ENCODE results near the gene PAX7.

The PAX7 gene

DNA sequence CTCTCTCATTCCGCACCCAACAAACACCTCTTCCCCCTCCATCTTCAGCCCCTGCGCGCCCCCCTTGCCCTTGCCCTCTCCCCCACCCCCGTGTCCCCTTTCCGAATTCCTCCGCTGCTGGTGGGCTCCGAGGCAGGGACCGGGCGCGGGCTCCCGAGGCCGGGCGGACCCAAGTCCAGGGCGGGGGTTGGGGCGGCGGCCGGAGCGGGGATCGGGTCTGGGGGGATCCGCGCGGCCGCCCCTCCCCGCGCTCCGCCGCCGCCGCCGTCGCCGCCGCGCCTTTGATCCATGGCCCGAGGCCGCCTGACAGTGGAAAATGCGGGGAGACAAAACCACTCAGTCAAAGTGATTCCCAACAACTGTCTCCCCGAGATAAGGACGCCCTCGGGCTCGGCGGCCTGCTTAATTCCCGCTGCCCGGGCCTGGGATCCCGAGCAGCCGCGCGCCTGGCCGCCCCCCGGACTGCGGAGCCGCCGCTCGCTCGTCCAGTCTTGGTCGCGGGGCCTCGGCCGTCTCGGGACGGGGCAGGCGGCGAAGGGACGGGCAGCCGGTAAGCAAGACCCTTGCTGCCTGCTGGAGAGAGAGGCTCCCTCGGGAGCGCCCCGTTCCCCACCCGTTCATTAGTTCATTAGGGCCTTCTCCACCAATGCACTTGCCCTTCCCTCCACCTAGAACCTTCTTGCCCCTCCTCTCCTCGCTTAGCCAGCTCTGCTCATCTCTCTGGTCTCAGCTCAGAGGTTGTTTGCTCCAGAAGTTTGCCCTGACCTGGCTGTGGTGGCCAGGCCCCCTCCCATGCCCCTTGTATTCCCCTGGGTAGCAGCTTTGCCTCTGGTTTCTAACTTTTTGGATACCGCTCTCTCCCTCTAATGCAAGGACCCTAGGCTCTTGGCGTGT, 86.4 kb downstream of the PAX7 start:
- Histone ChIP-seq H3K27me3 (ENCODE audit: control insufficient read depth in 1 of 2, insufficient read depth in 2 of 2, low read length in 2 of 2) (peaks cover 16 to 55% of the 10 kb centered on the region in 2 donors), H3K9me3 (ENCODE audit: low read length) (no peaks in the 10 kb centered on the region), H3K4me3 (ENCODE audit: low read depth in 1 of 2, low read length in 2 of 2) (no peak overlapping the region), H3K4me1 (ENCODE audit: insufficient read depth, low read length) (no peaks in the 10 kb centered on the region), H3K9ac (ENCODE audit: low read length) (no peak overlapping the region), H3K36me3 (ENCODE audit: insufficient read depth, low read length) (no peaks in the 10 kb centered on the region), H3K27ac (ENCODE audit: low read depth, low read length) (no peak overlapping the region)

DNA sequence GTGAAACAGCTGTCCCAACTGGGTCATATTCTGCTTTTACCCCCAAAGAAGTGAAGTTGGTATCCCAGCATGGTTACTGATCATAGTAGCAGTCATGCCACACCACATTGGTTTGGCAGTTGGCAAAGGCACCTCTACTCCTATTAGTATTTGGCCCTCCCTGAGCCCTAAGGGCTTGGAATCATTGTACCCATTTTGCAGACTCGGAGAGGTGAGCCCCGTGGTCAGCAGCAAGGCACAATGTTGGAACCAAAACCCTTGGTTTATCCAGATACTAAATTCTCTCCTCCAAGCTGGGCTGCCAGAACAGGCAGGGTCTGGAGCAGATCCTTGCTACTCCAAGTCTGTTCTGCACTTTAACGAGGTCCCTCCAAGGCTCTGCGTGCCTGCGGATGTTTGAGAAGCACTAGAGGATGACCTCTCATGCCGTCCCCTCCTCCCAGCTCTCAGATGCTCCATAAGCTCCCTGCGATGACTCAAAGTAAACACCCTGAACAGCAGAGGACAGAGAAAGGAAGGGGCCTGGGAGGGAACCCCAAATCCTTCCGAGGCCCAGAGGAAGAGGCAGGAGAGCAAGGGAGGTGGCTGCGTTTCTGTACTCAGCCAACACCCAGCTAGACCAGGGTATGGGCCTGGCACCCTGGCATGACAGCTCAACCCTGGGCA, 89.3 kb downstream of the PAX7 start:
- H3K9me3 ChIP-seq (ENCODE audit: low read length) = no peaks in the 10 kb centered on the region
- no peaks in the 10 kb centered on the region for H3K4me1 ChIP-seq (ENCODE audit: insufficient read depth, low read length)
- no peak overlapping the region for H3K4me3 ChIP-seq (ENCODE audit: low read depth in 1 of 2, low read length in 2 of 2)
- H3K9ac ChIP-seq (ENCODE audit: low read length) = no peak overlapping the region
- no peak overlapping the region for H3K27ac ChIP-seq (ENCODE audit: low read depth, low read length)
- H3K36me3 ChIP-seq (ENCODE audit: insufficient read depth, low read length) = no peaks in the 10 kb centered on the region
- peaks cover 16 to 65% of the 10 kb centered on the region in 2 donors for H3K27me3 ChIP-seq (ENCODE audit: control insufficient read depth in 1 of 2, insufficient read depth in 2 of 2, low read length in 2 of 2)

DNA sequence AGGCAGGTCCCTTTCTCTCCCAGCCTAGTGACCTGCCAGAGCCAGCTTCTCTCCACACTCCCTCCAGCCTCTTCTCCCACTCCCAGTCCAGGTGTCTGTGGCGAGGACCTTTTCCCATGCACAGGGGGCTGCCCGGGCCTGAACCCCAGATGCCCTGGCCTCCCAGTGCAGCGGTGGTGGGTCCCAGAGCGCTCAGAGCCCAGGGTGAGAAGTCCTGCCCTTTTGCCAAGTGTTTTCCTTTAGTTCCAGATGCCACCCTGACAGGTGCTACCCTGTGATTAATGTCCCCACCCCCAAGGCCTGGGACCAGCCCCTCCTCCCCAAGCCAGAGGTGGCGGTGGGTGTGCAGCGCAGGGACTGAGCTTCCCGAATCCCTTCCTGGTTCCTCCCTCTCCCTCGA, 90.4 kb downstream of the PAX7 start:
- no peak overlapping the region for H3K27ac ChIP-seq (ENCODE audit: low read depth, low read length)
- H3K4me3 ChIP-seq (ENCODE audit: low read depth in 1 of 2, low read length in 2 of 2) = no peak overlapping the region
- H3K9me3 ChIP-seq (ENCODE audit: low read length) = no peaks in the 10 kb centered on the region
- H3K4me1 ChIP-seq (ENCODE audit: insufficient read depth, low read length) = no peaks in the 10 kb centered on the region
- H3K27me3 ChIP-seq (ENCODE audit: control insufficient read depth in 1 of 2, insufficient read depth in 2 of 2, low read length in 2 of 2) = peaks cover 20 to 60% of the 10 kb centered on the region in 2 donors
- no peak overlapping the region for H3K9ac ChIP-seq (ENCODE audit: low read length)
- H3K36me3 ChIP-seq (ENCODE audit: insufficient read depth, low read length) = no peaks in the 10 kb centered on the region

DNA sequence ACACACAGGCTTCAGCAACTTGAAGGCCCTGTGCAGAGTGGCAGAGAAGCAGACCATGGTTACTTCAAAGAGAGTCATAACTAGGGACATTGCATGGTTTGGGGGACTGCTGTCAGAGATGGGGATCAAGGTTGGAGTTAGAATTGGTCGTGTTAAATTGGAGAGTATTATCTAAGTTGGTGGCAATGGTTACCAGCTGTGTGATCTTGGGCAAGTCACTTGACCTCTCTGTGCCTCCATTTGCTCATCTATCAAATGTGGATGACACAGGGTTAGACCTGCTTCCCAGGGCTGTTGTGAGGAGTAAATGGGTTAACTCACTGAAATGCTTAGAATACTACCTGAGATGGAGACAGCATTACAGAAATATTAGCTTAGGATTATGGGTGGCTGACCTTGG, 91.1 kb downstream of the PAX7 start:
- no peak overlapping the region for H3K27ac ChIP-seq (ENCODE audit: low read depth, low read length)
- no peaks in the 10 kb centered on the region for H3K36me3 ChIP-seq (ENCODE audit: insufficient read depth, low read length)
- H3K4me3 ChIP-seq (ENCODE audit: low read depth in 1 of 2, low read length in 2 of 2) = no peak overlapping the region
- no peak overlapping the region for H3K9ac ChIP-seq (ENCODE audit: low read length)
- no peaks in the 10 kb centered on the region for H3K9me3 ChIP-seq (ENCODE audit: low read length)
- no peaks in the 10 kb centered on the region for H3K4me1 ChIP-seq (ENCODE audit: insufficient read depth, low read length)
- peaks cover 20 to 57% of the 10 kb centered on the region in 2 donors for H3K27me3 ChIP-seq (ENCODE audit: control insufficient read depth in 1 of 2, insufficient read depth in 2 of 2, low read length in 2 of 2)

DNA sequence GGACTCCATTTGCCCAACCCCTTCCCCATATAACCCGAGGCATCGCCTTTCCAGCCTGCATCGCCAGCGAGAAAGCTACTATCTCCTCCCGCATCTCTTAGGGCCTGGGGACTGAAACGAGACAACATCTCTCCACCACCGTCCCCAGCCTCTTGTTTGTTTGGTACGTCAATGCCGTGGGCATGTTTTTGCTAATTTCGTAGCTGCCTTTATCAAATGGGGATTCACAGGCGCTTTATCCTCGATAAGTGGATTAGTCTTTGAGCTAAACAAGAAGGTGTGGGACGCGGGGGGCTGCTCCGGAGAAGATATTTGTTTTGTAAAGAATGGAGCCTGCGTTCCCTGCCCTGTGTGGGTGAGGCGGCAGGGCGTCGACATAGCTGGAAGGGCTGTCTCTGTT, 91.6 kb downstream of the PAX7 start:
- H3K27me3 ChIP-seq (ENCODE audit: control insufficient read depth in 1 of 2, insufficient read depth in 2 of 2, low read length in 2 of 2) = peaks cover 19 to 53% of the 10 kb centered on the region in 2 donors
- no peak overlapping the region for H3K9ac ChIP-seq (ENCODE audit: low read length)
- H3K9me3 ChIP-seq (ENCODE audit: low read length) = no peaks in the 10 kb centered on the region
- no peaks in the 10 kb centered on the region for H3K4me1 ChIP-seq (ENCODE audit: insufficient read depth, low read length)
- H3K27ac ChIP-seq (ENCODE audit: low read depth, low read length) = no peak overlapping the region
- H3K36me3 ChIP-seq (ENCODE audit: insufficient read depth, low read length) = no peaks in the 10 kb centered on the region
- no peak overlapping the region for H3K4me3 ChIP-seq (ENCODE audit: low read depth in 1 of 2, low read length in 2 of 2)

DNA sequence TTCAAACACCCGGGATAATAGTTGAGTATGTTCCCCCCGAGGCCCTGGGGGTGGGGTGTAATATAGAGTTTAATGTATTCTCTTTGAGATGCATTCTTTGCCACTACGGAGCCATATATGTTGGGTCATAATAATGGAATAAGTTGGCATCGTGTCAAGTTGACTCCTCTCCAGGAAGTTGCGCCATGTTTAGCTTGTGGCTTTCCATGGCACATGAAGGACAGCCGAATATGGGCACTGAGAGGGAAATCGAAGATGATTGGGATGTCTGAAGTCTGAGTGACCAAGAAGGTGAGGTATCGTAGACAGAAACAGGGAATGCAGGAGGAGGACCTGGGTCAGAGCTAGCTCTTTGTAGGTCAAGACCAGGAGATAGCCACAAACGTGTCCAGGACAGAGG, 92.6 kb downstream of the PAX7 start:
- no peaks in the 10 kb centered on the region for H3K9me3 ChIP-seq (ENCODE audit: low read length)
- peaks cover 10 to 43% of the 10 kb centered on the region in 2 donors for H3K27me3 ChIP-seq (ENCODE audit: control insufficient read depth in 1 of 2, insufficient read depth in 2 of 2, low read length in 2 of 2)
- no peak overlapping the region for H3K27ac ChIP-seq (ENCODE audit: low read depth, low read length)
- H3K36me3 ChIP-seq (ENCODE audit: insufficient read depth, low read length) = no peaks in the 10 kb centered on the region
- no peak overlapping the region for H3K4me3 ChIP-seq (ENCODE audit: low read depth in 1 of 2, low read length in 2 of 2)
- H3K4me1 ChIP-seq (ENCODE audit: insufficient read depth, low read length) = no peaks in the 10 kb centered on the region
- H3K9ac ChIP-seq (ENCODE audit: low read length) = no peak overlapping the region

DNA sequence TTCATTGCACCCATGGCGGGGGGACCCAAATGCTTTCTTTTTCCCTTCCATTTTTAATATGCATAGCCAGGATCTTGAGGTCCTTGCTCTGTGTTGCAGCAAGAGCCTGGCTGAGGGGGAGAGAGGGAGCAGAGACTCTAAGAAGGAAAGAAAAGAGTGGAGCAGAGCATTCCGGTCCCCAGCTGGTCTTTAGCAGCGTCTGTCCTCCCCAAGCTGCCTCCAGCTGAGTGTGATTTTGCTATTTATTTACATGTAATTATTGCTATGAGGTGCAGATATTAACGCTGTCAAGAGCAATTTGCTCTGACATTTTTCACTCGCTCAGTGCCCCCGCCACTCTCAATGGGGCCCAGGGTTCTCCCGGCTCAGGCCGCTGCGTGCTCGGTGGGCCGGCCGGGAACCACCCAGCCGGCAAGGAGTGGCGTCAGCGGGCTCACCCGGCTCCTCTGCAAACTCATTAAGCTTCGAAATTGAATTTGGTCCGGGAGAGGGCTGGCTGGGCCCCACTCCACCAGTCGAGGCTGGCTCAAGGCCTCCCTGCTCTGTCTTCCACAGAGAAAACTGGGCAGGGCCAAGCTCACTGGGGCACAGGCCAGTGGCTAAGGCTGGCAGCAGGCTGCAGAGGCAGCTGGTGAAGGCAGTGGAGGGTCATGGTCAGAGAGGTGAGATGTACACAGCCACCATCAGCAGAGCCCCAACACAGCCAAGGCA, 93.2 kb downstream of the PAX7 start:
- peaks cover 8 to 41% of the 10 kb centered on the region in 2 donors for H3K27me3 ChIP-seq (ENCODE audit: control insufficient read depth in 1 of 2, insufficient read depth in 2 of 2, low read length in 2 of 2)
- H3K9ac ChIP-seq (ENCODE audit: low read length) = no peak overlapping the region
- H3K36me3 ChIP-seq (ENCODE audit: insufficient read depth, low read length) = no peaks in the 10 kb centered on the region
- no peak overlapping the region for H3K27ac ChIP-seq (ENCODE audit: low read depth, low read length)
- no peak overlapping the region for H3K4me3 ChIP-seq (ENCODE audit: low read depth in 1 of 2, low read length in 2 of 2)
- no peaks in the 10 kb centered on the region for H3K9me3 ChIP-seq (ENCODE audit: low read length)
- H3K4me1 ChIP-seq (ENCODE audit: insufficient read depth, low read length) = no peaks in the 10 kb centered on the region

DNA sequence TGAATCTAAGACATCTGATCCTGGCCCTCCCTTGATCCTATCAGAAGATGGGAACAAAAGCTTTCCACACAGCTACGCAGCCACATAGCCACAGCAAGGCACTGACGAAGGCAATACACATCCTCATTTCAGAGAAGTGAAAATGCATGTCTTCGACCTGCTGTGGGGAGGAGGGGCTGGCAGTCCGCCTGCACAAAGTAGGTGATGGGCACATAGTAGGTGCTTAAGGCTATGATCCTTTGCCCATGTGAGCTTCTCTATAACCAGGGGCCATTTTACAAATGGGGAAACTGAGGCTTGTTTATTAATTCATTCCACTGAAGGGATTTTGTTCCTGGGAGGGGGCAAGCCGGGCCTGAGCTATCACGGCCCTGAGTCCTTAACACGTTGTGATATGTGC, 94.2 kb downstream of the PAX7 start:
- Histone ChIP-seq H3K4me1 (ENCODE audit: insufficient read depth, low read length) (no peaks in the 10 kb centered on the region), H3K9ac (ENCODE audit: low read length) (no peak overlapping the region), H3K4me3 (ENCODE audit: low read depth in 1 of 2, low read length in 2 of 2) (no peak overlapping the region), H3K27me3 (ENCODE audit: control insufficient read depth in 1 of 2, insufficient read depth in 2 of 2, low read length in 2 of 2) (peaks cover 8 to 37% of the 10 kb centered on the region in 2 donors), H3K9me3 (ENCODE audit: low read length) (no peaks in the 10 kb centered on the region), H3K36me3 (ENCODE audit: insufficient read depth, low read length) (no peaks in the 10 kb centered on the region), H3K27ac (ENCODE audit: low read depth, low read length) (no peak overlapping the region)

DNA sequence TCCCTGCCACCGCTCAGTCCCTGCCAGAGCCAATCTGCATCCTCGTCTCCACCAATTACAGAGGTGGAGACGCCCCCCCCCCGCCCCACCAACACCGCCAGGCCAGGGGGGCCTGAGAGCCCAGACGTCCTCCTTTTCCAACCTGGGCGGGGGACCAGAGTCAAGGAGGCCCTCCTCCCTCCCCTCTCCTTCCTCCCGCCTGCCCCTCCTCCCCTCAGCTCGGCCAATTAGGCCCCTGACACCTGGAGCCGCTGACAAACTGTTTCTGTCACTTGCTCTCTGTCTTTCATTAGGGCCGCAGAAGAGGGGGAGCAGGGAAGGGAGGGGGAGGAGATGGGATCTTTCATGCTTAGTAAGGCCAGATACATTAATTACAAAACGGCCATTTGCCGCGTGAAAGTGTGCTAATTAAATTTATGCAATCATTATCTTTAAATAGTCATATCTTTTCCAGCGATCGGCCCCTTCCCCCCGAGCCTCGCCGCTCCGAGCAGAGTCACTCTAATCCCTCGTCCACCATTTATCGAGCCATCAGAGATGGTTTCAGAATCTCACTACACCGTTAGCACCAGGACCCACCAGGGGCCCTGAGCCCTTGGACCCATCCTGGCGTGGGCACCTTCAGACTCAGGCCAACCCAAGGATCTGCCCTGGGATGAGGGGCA, 94.7 kb downstream of the PAX7 start:
- Histone ChIP-seq H3K27me3 (ENCODE audit: control insufficient read depth in 1 of 2, insufficient read depth in 2 of 2, low read length in 2 of 2) (peaks cover 8 to 38% of the 10 kb centered on the region in 2 donors), H3K27ac (ENCODE audit: low read depth, low read length) (no peak overlapping the region), H3K4me3 (ENCODE audit: low read depth in 1 of 2, low read length in 2 of 2) (no peak overlapping the region)

DNA sequence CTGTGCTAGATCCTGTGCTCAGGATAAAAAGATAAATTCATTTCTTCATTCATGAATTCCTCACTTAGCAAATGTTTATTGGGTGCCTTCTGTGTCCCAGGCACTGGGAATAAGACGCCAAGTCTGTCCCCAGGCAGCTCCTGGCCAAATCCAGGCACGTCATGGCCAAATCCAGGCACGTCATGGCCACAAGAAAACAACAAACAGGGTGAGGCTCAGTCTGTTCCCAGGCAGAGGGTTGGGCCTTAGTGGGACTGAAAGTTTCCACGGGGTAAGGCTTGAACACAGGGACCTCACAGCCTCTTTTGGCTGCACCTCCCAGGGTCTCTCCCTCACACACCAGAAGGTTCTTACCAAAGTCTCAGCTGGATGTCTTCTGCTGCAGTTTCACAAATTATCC, 95.7 kb downstream of the PAX7 start:
- Histone ChIP-seq H3K36me3 (ENCODE audit: insufficient read depth, low read length) (no peaks in the 10 kb centered on the region), H3K27ac (ENCODE audit: low read depth, low read length) (no peak overlapping the region), H3K4me1 (ENCODE audit: insufficient read depth, low read length) (no peaks in the 10 kb centered on the region), H3K9ac (ENCODE audit: low read length) (no peak overlapping the region), H3K27me3 (ENCODE audit: control insufficient read depth in 1 of 2, insufficient read depth in 2 of 2, low read length in 2 of 2) (peaks cover 8 to 37% of the 10 kb centered on the region in 2 donors), H3K9me3 (ENCODE audit: low read length) (no peaks in the 10 kb centered on the region), H3K4me3 (ENCODE audit: low read depth in 1 of 2, low read length in 2 of 2) (no peak overlapping the region)

More for the DNA sequence above, 94.7 kb downstream of the PAX7 start:
- Histone ChIP-seq H3K9ac (ENCODE audit: low read length) (no peak overlapping the region), H3K4me1 (ENCODE audit: insufficient read depth, low read length) (no peaks in the 10 kb centered on the region), H3K9me3 (ENCODE audit: low read length) (no peaks in the 10 kb centered on the region), H3K36me3 (ENCODE audit: insufficient read depth, low read length) (no peaks in the 10 kb centered on the region)

DNA sequence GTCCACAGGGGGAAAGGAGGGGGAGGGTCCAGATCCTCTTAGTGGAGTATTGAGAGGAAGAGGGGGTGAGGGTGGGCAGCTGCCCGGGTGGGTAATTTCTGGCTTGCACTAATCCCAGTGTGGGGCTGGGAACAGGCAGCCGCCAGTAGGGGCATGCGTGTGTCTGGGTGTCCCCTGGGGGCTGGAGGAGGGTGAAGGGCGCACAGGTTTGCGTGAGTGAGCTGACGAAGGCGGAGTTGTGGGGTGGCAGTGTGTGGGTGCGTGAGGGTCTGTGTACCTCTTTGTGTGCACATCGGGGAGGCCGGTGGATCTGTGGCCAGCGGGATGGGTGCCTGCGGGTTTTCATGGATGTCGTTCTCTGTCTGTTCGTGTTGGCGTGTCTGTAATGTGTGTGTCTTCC, 97.3 kb downstream of the PAX7 start:
- Histone ChIP-seq H3K4me3 (ENCODE audit: low read depth in 1 of 2, low read length in 2 of 2) (no peak overlapping the region), H3K9ac (ENCODE audit: low read length) (no peak overlapping the region), H3K27ac (ENCODE audit: low read depth, low read length) (no peak overlapping the region), H3K4me1 (ENCODE audit: insufficient read depth, low read length) (no peaks in the 10 kb centered on the region), H3K36me3 (ENCODE audit: insufficient read depth, low read length) (no peaks in the 10 kb centered on the region), H3K27me3 (ENCODE audit: control insufficient read depth in 1 of 2, insufficient read depth in 2 of 2, low read length in 2 of 2) (peaks cover 12 to 32% of the 10 kb centered on the region in 2 donors), H3K9me3 (ENCODE audit: low read length) (no peaks in the 10 kb centered on the region)

All from muscle layer of colon (tissue), 2 donors.